ENCODE results near the gene AMTN. TPM values are rescaled to one million over a fixed set of nuclear protein-coding genes. Genes with fewer than 3 reads are reported as not detected.

The AMTN gene
- total and polyA plus RNA-seq, 2 of the 8 experiments (the other 6 are each of a cell fraction or from before 2014, with no cell fraction given) = not detected

DNA sequence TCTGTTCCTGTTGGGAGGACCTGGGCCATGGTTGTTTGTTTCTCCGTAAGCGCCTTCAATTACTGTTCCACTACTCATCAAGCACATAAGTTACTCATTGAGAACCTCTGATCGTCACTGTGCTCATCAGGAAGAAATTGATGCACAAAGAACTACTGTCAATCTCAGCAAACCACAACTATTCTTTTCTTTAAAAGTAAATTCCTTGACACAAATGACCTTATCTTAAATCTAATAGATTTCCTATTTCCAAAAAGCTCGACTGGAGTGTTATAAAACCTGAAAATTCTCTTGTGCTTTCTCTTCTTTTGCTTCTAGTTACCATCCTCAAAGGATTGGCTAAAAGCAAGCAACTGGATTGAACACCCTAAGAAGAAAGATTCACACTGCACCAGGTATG lies 46.5 kb upstream of the AMTN start, which contains the start of gene MUC7 (continued):
- TF ChIP-seq RAD21 (IDR thresholded peaks at IDR 0.05 in 1 of 2, conservative IDR thresholded peaks at IDR 0.05 in 1 of 2; ENCODE audit: low read depth in 2 of 2, low read length in 2 of 2) (no peak), JUN (IDR thresholded peaks at IDR 0.05; ENCODE audit: low read depth, low read length) (no peak), SUZ12 (IDR thresholded peaks at IDR 0.05; ENCODE audit: low read length) (no peak), CREB1 (IDR thresholded peaks at IDR 0.05) (no peak)
- TF ChIP-seq, protein P1, sequence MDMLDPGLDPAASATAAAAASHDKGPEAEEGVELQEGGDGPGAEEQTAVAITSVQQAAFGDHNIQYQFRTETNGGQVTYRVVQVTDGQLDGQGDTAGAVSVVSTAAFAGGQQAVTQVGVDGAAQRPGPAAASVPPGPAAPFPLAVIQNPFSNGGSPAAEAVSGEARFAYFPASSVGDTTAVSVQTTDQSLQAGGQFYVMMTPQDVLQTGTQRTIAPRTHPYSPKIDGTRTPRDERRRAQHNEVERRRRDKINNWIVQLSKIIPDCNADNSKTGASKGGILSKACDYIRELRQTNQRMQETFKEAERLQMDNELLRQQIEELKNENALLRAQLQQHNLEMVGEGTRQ (IDR thresholded peaks at IDR 0.05; ENCODE audit: low read length) = no peak
- TF ChIP-seq, protein P2, sequence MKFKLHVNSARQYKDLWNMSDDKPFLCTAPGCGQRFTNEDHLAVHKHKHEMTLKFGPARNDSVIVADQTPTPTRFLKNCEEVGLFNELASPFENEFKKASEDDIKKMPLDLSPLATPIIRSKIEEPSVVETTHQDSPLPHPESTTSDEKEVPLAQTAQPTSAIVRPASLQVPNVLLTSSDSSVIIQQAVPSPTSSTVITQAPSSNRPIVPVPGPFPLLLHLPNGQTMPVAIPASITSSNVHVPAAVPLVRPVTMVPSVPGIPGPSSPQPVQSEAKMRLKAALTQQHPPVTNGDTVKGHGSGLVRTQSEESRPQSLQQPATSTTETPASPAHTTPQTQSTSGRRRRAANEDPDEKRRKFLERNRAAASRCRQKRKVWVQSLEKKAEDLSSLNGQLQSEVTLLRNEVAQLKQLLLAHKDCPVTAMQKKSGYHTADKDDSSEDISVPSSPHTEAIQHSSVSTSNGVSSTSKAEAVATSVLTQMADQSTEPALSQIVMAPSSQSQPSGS (IDR thresholded peaks at IDR 0.05; ENCODE audit: low read length) = no peak
